Endothelial cell of umbilical vein (primary cell): ENCODE data around the gene PID1. TPM values are rescaled to one million over a fixed set of nuclear protein-coding genes. Genes with fewer than 3 reads are reported as not detected.

Source experiments
- BruUV-seq: library from RNA; stranded (reverse); fragments of 400-500 nt; replicated peaks from 2 replicates; lab custom pipeline; 2021; lab: Mats Ljungman, UMichigan
- CTCF ChIA-PET: fragments of 300-600, 350-600 bp; sonication (Branson Sonifier 250); formaldehyde crosslinking; loops from one replicate; lab custom pipeline; 2021; ENCODE audit warnings: antibody characterized with exemption, inconsistent platforms; lab: Charles Lee
- POLR2A ChIA-PET: fragments of 300-600, 350-600 bp; sonication (Branson Sonifier 250); formaldehyde crosslinking; loops from one replicate; lab custom pipeline; 2021; ENCODE audit warnings: antibody characterized with exemption, inconsistent platforms; lab: Charles Lee
- DNase-seq: peaks from one replicate; pipeline ENCODE4 v3.0.0-alpha.2; 2011; ENCODE audit warnings: low read depth, low spot score
- FAIRE-seq: peaks from 2 replicates; lab custom pipeline; 2011; peaks lifted over from hg19 to GRCh38; lab: Jason Lieb, UNC
- H2AFZ ChIP-seq: 2 replicates; pipeline ENCODE4 v1.6.0; 2012; ENCODE audit warnings: low read depth, low read length, control low read depth, inconsistent platforms
- H3K27ac ChIP-seq: 2 replicates; pipeline ENCODE4 v1.5.1; 2011; ENCODE audit warnings: low read depth, mild to moderate bottlenecking, control low read depth, low read length, moderate library complexity; ENCODE audit not compliant: insufficient read depth
- H3K27me3 ChIP-seq, 2 experiments: 2 replicates each; pipeline versions ENCODE4 v1.6.0 to v1.6.1; 2011; ENCODE audit warnings: low read length in 2 of 2, mixed read lengths in 1 of 2; ENCODE audit not compliant: control insufficient read depth in 2 of 2, insufficient read depth in 2 of 2
- H3K36me3 ChIP-seq, 2 experiments: 2 replicates in 1 of 2; 3 replicates in 1 of 2; pipeline ENCODE4 v1.5.1; 2011; ENCODE audit warnings: low read length in 2 of 2, mild to moderate bottlenecking in 1 of 2, moderate library complexity in 1 of 2; ENCODE audit not compliant: control insufficient read depth in 2 of 2, insufficient read depth in 2 of 2; ENCODE audit errors: extremely low read depth in 1 of 2
- H3K4me1 ChIP-seq: 3 replicates; pipeline ENCODE4 v1.5.1; 2011; ENCODE audit warnings: mild to moderate bottlenecking, low read length; ENCODE audit not compliant: control insufficient read depth, insufficient read depth; ENCODE audit errors: extremely low read depth
- H3K4me2 ChIP-seq: 2 replicates; pipeline ENCODE4 v1.6.1; 2011; ENCODE audit warnings: low read length, control low read depth, mixed read lengths; ENCODE audit not compliant: insufficient read depth
- H3K4me3 ChIP-seq, 3 experiments: fragments of 200-600 bp in 1 of 3; sonication (generic), shearing (Covaris generic) in 1 of 3; replicated peaks in 1 of 3; 2 replicates each; pipeline ENCODE4 v1.5.1; 2011 to 2016; ENCODE audit warnings: control low read depth in 3 of 3, low read length in 3 of 3, mild to moderate bottlenecking in 2 of 3, inconsistent platforms in 1 of 3, low read depth in 1 of 3, moderate library complexity in 1 of 3; ENCODE audit not compliant: insufficient read depth in 1 of 3
- H3K79me2 ChIP-seq: 2 replicates; pipeline ENCODE4 v1.6.0; 2012; ENCODE audit warnings: low read length, inconsistent platforms; ENCODE audit not compliant: control insufficient read depth, insufficient read depth
- H3K9ac ChIP-seq: replicated peaks from 2 replicates; pipeline ENCODE3; 2011; ENCODE audit warnings: low read length, control low read depth; ENCODE audit not compliant: insufficient read depth; ENCODE audit errors: extremely low read depth
- H3K9me1 ChIP-seq: replicated peaks from 3 replicates; pipeline ENCODE4 v1.6.0; 2011; ENCODE audit warnings: mild to moderate bottlenecking, low read length; ENCODE audit not compliant: control insufficient read depth, insufficient read depth; ENCODE audit errors: extremely low read depth
- H3K9me3 ChIP-seq: replicated peaks from 2 replicates; pipeline ENCODE4 v1.5.1; 2012; ENCODE audit warnings: low read length, inconsistent platforms; ENCODE audit not compliant: control insufficient read depth, insufficient read depth
- H4K20me1 ChIP-seq: replicated peaks from 2 replicates; pipeline ENCODE3; 2011; ENCODE audit warnings: mild to moderate bottlenecking, low read length; ENCODE audit not compliant: control insufficient read depth, insufficient read depth; ENCODE audit errors: extremely low read depth
- CTCF ChIP-seq, 2 donors: IDR thresholded peaks; 1 replicate in 1 of 2; 2 replicates in 1 of 2; pipeline ENCODE4 v1.5.1; 2011; ENCODE audit warnings: low read length in 2 of 2, mild to moderate bottlenecking in 2 of 2, moderate library complexity in 2 of 2, control low read depth in 1 of 2, inconsistent platforms in 1 of 2, low read depth in 1 of 2; ENCODE audit not compliant: insufficient read depth in 1 of 2; ENCODE audit errors: extremely low read depth in 1 of 2
- EZH2 ChIP-seq: IDR thresholded peaks from 2 replicates; pipeline ENCODE4 v1.6.1; 2012; ENCODE audit warnings: borderline replicate concordance, low read depth, mild to moderate bottlenecking, moderate library complexity, low read length, inconsistent platforms; ENCODE audit not compliant: severe bottlenecking
- FOS ChIP-seq: IDR thresholded peaks from 2 replicates; pipeline ENCODE4 v1.6.1; 2011; ENCODE audit warnings: mild to moderate bottlenecking, low read length, moderate library complexity, borderline replicate concordance; ENCODE audit not compliant: insufficient read depth
- GATA2 ChIP-seq: IDR thresholded peaks from 2 replicates; pipeline ENCODE4 v1.7.0; 2011; ENCODE audit warnings: low read depth, mild to moderate bottlenecking, moderate library complexity, mixed read lengths, low read length; ENCODE audit not compliant: insufficient read length, insufficient read depth
- JUN ChIP-seq: IDR thresholded peaks from 2 replicates; pipeline ENCODE4 v1.6.1; 2011; ENCODE audit warnings: borderline replicate concordance, low read depth; ENCODE audit not compliant: insufficient read length, insufficient read depth
- MAX ChIP-seq: IDR thresholded peaks from 2 replicates; pipeline ENCODE4 v1.6.1; 2011; ENCODE audit not compliant: insufficient read depth, insufficient read length
- MYC ChIP-seq: IDR thresholded peaks from one replicate; pipeline ENCODE4 v1.6.1; 2011; ENCODE audit warnings: mild to moderate bottlenecking, low read depth, low read length
- POLR2A ChIP-seq: IDR thresholded peaks from 2 replicates; pipeline ENCODE4 v1.6.1; 2012; ENCODE audit warnings: low read depth, mild to moderate bottlenecking, control low read depth, low read length
- POLR2AphosphoS5 ChIP-seq: IDR thresholded peaks from 2 replicates; pipeline ENCODE4 v1.6.1; 2012; ENCODE audit warnings: low read depth, mild to moderate bottlenecking, control low read depth, low read length, moderate library complexity; ENCODE audit not compliant: insufficient read depth
- dilution Hi-C: fragments of 300-500 bp; cut with MboI; formaldehyde crosslinking; loops from one replicate; pipeline ENCODE4 v1.15.0; 2019; ENCODE audit warnings: low sequenced_read_pairs; ENCODE audit not compliant: extremely low pct_ligation_motif_present
- intact Hi-C: fragments of 100-400 bp; cut with micrococcal nuclease; formaldehyde crosslinking; loops from one replicate; pipeline ENCODE4 v1.10.0; 2022
- polyA plus RNA-seq, 4 experiments: library from polyadenylated mRNA; depleted of rRNA in 3 of 4; stranded (reverse) in 3 of 4; unstranded in 1 of 4; fragments of >200 nt; gene quantifications; 2 replicates each; pipeline versions ENCODE4 v1.2.1 to v1.2.3, GENCODE V29; 2011 to 2012; ENCODE audit warnings: missing spikeins in 1 of 4
- total RNA-seq: library from RNA; stranded (reverse); gene quantifications from 2 replicates; pipeline ENCODE4 v1.2.3, GENCODE V29; 2021

PID1 gene
- total and polyA plus RNA-seq, 2 donors (not counting 3 experiments of a cell fraction or from before 2014, with no cell fraction given) = not detected

GRCh38 chr2:229025653-229026052 is 245.4 kb downstream of the PID1 start:
- no peak overlapping the region for H2AFZ ChIP-seq
- H3K4me2 ChIP-seq = no peak overlapping the region
- ChIA-PET POLR2A (no interaction called here), CTCF (no interaction called here)
- FAIRE-seq (no peak), DNase-seq (no peak)
- H3K9me3 ChIP-seq = peaks cover 6% of the 10 kb centered on the region
- H3K4me1 ChIP-seq = no peaks in the 10 kb centered on the region
- no peak overlapping the region for H3K4me3 ChIP-seq
- intact Hi-C loops (no loop called here), dilution Hi-C loops (no loop called here)
- no peak overlapping the region for H3K27ac ChIP-seq
- no peaks in the 10 kb centered on the region for H3K79me2 ChIP-seq
- H3K36me3 ChIP-seq = no peaks in the 10 kb centered on the region
- H4K20me1 ChIP-seq = no peaks in the 10 kb centered on the region
- H3K27me3 ChIP-seq = no peaks in the 10 kb centered on the region
- no TSS peak for BruUV-seq
- no peak overlapping the region for H3K9ac ChIP-seq
- no peak for TF ChIP-seq EZH2
- no peak for TF ChIP-seq GATA2
- TF ChIP-seq MAX = no peak
- no peak for TF ChIP-seq CTCF (IDR thresholded peaks at IDR 0.05; ENCODE audit: extremely low read depth in 1 of 2, insufficient read depth in 1 of 2, low read depth in 1 of 2, low read length in 2 of 2)
- no peak for TF ChIP-seq POLR2A
- no peak for TF ChIP-seq POLR2AphosphoS5
- no peak for TF ChIP-seq MYC
- no peak for TF ChIP-seq JUN
- TF ChIP-seq FOS = no peak
- H3K9me1 ChIP-seq = no peaks in the 10 kb centered on the region
